Right kidney (tissue), 1 donor: ENCODE measurements around the gene VPS29.
"Not testable (repeated sequence)": the region's sequence is repeated elsewhere in the genome, so short reads cannot be mapped to it uniquely, and the experiment has no call there.

Experiments used
- DNase-seq: peaks from one replicate; pipeline ENCODE4 v3.0.0-alpha.2; 2016

Gene VPS29

GRCh38 chr12:110531741-110532333 is 29.9 kb upstream of the VPS29 start:
- no peak for DNase-seq

- no peak for DNase-seq
Observed at GRCh38 chr12:110530511-110530910, 28.6 kb upstream of the VPS29 start.

DNA sequence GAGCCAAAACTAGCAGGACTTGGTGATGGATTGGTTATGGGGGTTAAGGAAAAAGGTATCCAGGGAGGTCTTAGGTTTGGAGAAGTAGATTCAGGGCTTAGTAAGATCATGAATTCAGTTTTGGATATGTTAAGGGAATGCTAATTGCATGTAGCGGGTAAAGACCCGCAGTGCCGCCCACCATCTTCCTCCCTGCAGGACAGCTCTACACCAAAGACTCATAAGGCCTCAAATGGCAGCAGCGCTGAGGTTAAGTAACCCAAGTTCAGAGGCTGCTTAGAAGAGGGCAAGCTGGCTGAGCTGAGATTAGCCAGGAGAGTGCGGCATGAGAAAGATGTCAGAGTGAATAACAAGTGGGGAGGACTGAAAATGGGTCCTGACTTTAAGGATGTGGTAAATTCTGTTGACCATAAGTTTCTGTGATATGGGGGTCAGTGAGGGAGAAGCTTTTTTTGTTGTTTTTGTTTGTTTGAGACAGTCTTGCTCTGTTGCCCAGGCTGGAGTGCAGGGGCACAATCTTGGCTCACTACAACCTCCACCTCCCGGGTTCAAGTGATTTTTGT is 26.4 kb upstream of the VPS29 start:
- no peak for DNase-seq

DNA sequence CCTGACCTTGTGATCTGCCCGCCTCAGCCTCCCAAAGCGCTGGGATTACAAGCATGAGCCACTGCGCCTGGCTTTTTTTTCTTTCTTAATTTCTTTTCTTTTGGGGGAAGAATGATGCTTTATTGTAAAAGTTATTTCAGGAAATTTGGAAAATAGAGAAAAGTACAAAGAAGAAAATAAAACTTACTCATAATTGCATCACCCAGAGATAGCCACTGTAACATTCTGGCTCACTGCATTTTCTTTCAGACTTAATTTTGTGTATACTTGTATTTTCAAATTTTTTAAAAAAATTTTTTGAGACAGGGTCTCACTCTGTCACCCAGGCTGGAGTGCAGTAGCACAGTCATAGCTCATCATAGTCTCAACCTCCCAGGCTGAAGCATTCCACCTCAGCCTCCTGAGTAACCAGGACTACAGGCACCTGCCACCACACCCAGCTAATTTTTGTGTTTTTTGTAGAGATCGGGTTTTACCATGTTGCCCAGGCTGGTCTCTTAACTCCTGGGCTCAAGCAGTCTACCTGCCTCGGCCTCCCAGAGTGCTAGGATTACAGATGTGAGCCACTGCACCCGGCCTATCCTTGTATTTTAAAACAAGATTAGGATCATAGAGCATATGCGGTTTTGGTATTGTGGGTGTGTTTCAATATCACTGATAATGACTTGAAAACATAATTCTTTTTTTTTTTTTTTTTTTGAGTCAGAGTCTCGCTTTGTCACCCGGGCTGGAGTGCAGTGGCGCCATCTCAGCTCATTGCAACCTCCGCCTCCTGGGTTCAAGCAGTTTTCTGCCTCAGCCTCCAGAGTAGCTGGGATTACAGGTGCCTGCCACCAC is 19.2 kb upstream of the VPS29 start:
- DNase-seq = not testable (repeated sequence)

DNA sequence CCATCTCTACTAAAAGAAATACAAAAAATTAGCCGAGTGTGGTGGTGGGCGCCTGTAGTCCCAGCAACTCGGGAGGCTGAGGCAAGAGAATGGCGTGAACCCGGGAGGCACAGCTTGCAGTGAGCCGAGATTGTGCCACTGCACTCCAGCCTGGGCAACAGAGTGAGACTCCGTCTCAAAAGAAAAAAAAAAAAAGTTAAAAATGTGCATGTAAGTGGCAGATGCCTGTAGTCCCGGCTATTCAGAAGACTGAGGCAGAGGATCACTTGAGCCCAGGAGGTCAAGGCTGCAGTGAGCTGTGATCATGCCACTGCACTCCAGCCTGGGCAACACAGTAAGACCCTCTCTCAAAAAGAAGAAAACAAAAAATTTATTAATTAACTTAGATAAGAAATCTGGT is 16.1 kb upstream of the VPS29 start:
- DNase-seq = not testable (repeated sequence)

- DNase-seq = no peak
Observed at GRCh38 chr12:110516995-110517394, 15.1 kb upstream of the VPS29 start.

GRCh38 chr12:110514363-110514762 is 12.5 kb upstream of the VPS29 start:
- no peak for DNase-seq

DNA sequence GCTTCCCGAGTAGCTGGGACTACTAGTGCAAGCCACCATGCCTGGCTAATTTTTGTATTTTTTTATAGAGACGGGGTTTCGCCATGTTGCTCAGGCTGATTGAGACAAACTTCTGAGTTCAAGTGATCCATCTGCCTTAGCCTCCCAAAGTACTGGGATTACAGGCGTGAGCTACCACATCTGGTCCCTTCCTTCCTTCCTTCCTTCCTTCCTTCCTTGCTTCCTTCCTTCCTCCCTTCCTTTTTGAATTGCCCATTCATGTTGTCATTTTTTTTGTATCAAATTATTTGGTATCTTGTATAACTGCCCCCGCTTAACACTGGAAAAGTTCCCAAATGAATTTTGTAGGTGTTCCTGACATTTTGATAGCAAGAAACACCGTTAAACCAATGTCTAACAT is 11.9 kb upstream of the VPS29 start:
- no peak for DNase-seq

- DNase-seq = no peak
Observed at GRCh38 chr12:110508071-110508586, 6.2 kb upstream of the VPS29 start.

- no peak for DNase-seq
Observed at GRCh38 chr12:110505332-110505731, 3.4 kb upstream of the VPS29 start.

DNA sequence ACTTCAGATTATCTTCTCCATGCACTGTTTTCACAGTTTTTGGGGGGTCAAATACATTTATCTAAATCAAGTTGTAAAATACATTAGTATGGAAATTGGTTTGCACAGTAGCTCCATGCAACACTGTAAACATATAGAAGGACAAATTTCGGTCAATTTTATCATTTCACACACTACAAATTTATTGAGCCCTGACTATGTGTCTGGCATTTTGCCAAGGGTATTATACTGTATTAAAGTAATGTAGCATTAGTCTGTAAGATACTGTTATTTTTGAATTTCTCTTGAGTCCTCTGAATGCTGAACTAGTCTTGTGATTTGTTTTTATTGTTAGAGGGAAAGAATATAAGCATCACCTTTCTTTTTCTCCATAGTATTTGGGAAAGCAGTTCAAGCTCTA is 1.5 kb upstream of the VPS29 start:
- no peak for DNase-seq

DNA sequence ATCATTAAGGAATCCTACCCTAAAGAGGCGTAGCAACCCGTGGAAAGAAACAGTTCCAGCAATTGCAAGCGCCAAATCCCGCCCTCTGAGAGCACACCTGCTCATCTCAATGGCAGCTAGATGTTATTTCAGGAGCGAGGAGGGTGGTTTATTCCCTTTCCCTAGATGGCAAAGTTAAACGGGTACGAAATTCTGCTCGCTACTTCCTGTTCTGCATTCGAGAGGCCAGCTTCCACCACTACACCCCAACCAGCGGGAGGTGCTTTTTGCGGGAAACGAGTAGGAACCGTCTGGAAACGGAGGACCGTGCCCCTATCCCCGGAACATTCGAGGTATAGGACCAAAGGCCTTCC is 536 bp downstream of the VPS29 start:
- DNase-seq = no peak

- DNase-seq = no peak
Observed at GRCh38 chr12:110498984-110499706, 2.8 kb downstream of the VPS29 start.

DNA sequence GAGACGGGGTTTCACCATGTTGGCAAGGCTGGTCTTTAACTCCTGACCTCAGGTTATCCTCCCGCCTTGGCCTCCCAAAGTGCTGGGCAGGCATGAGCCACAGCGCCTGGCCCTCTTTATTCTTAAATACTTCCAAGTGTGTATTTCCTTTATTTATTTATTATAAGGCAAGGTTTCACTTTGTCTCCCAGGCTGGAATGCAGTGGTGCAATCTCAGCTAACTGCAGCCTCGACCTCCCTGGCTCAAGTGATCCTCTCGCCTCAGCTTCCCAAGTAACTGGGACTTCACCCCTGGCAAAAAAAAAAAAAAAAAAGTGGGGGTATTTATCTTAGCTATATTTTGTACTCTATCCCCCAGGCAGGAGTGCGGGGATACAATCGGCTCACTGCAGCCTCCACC is 26.5 kb downstream of the VPS29 start:
- DNase-seq = no peak

GRCh38 chr12:110468214-110469048 is 33.5 kb downstream of the VPS29 start, which contains the start of the genes FAM216A and GPN3:
TSS of gene FAM216A (plus strand) at chr12:110468845. CDS start at chr12:110468876, 31 bp downstream.
TSS of gene GPN3 (minus strand) at chr12:110468257. CDS start at chr12:110468203, 54 bp downstream.
- DNase-seq = peak; percentile 97

DNA sequence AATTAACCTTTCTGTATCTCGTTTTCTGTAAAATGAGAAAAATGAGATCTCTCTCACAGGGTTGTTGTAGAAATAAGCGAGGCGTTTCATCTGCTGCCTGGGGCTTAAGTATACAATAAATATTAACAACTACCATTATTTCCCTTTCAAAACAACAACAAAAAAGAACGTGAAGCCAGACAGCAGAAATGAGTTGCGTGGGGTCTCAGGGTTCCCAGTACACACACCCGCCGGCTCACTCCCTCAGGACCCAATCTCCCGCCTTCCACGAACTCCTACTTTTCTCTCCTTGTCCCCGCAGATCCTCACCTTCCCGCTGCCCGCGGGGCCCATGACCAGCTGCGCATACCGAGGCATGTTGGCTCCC is 34.1 kb downstream of the VPS29 start:
- DNase-seq = no peak

- DNase-seq = no peak
Observed at GRCh38 chr12:110466791-110467190, 35.1 kb downstream of the VPS29 start.

GRCh38 chr12:110465765-110466164 is 36.1 kb downstream of the VPS29 start:
- not testable (repeated sequence) for DNase-seq

DNA sequence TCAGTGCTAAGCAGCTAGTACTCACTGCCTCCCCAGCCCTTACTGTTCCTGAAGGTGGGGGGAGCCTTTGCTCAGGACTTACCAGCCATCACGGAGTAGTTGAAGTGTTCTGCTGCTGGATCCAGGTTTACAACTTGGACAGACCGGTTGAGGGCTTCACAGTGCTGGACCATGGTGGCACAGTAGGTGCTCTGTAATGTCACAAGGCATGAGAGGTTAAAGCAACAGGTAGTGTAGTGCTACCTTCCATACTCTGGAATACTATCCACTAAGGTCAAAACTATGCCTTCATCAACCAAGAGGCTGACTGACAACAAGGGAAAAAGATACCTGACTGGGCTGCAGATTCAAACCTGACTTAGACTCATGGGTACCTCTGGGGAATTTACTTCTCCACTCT is 36.9 kb downstream of the VPS29 start:
- DNase-seq = no peak

DNA sequence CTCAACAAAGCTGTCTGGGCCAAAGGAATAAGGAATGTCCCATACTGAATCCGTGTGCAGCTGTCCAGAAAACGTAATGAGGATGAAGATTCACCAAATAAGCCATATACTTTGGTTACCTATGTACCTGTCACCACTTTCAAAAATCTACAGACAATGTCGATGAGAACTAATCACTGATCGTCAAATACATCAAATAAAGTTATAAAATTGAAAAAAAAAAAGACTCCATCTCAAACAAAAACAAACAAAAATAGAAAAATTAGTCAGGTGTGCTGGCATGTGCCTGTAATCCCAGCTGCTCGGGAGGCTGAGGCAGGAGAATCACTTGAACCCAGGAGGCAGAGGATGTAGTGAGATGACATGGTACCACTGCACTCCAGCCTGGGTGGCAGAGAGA is 40.7 kb downstream of the VPS29 start:
- DNase-seq = not testable (repeated sequence)

- no peak for DNase-seq
Observed at GRCh38 chr12:110458756-110459155, 43.2 kb downstream of the VPS29 start.
